KMS-11 (cell line): ENCODE measurements around the gene LCE1A.

ENCODE experiments used
- H2AFZ ChIP-seq: fragments of 200-600 bp; sonication (generic); 2 replicates; pipeline ENCODE4 v1.6.1; 2016; ENCODE audit warnings: antibody characterized with exemption, mixed run types, low read depth
- H3K27ac ChIP-seq: fragments of 200-600 bp; sonication (generic); 2 replicates; pipeline ENCODE4 v1.6.1; 2016; ENCODE audit warnings: mild to moderate bottlenecking, mixed run types
- H3K27me3 ChIP-seq: fragments of 200-600 bp; sonication (generic); 2 replicates; pipeline ENCODE4 v1.6.1; 2017; ENCODE audit warnings: mild to moderate bottlenecking, low read depth, mixed run types, moderate library complexity; ENCODE audit not compliant: insufficient read depth
- H3K36me3 ChIP-seq: fragments of 200-600 bp; sonication (generic); 2 replicates; pipeline ENCODE4 v1.6.1; 2017; ENCODE audit warnings: mild to moderate bottlenecking, mixed run types; ENCODE audit not compliant: insufficient read depth
- H3K4me1 ChIP-seq: fragments of 200-600 bp; sonication (generic); 2 replicates; pipeline ENCODE4 v1.6.1; 2016; ENCODE audit warnings: mild to moderate bottlenecking, low read depth, mixed run types; ENCODE audit not compliant: poor library complexity, severe bottlenecking
- H3K4me2 ChIP-seq: fragments of 200-600 bp; sonication (generic); 2 replicates; pipeline ENCODE4 v1.7.0; 2016; ENCODE audit warnings: mild to moderate bottlenecking, mixed run types
- H3K4me3 ChIP-seq: fragments of 200-600 bp; sonication (generic); IDR thresholded peaks from 2 replicates; pipeline ENCODE4 v1.6.1; 2017; ENCODE audit warnings: low read depth, low read length, mixed read lengths; ENCODE audit not compliant: insufficient read depth
- H3K79me2 ChIP-seq: fragments of 200-600 bp; sonication (generic); 2 replicates; pipeline ENCODE4 v1.6.1; 2016; ENCODE audit warnings: low read depth, mixed run types; ENCODE audit not compliant: insufficient read depth
- H3K9ac ChIP-seq: fragments of 200-600 bp; sonication (generic); 2 replicates; pipeline ENCODE4 v1.6.1; 2016; ENCODE audit warnings: mild to moderate bottlenecking, mixed run types
- H4K20me1 ChIP-seq: fragments of 200-600 bp; sonication (generic); 2 replicates; pipeline ENCODE4 v1.6.1; 2016; ENCODE audit warnings: mild to moderate bottlenecking, mixed run types; ENCODE audit not compliant: insufficient read depth
- TF ChIP-seq, protein P1 (sequence below): fragments of 200-600 bp; sonication (generic); conservative IDR thresholded peaks from 2 replicates; pipeline ENCODE4 v1.6.1; 2017; ENCODE audit warnings: low read depth, mild to moderate bottlenecking, antibody characterized with exemption, low read length, moderate library complexity, mixed read lengths

The LCE1A gene

DNA sequence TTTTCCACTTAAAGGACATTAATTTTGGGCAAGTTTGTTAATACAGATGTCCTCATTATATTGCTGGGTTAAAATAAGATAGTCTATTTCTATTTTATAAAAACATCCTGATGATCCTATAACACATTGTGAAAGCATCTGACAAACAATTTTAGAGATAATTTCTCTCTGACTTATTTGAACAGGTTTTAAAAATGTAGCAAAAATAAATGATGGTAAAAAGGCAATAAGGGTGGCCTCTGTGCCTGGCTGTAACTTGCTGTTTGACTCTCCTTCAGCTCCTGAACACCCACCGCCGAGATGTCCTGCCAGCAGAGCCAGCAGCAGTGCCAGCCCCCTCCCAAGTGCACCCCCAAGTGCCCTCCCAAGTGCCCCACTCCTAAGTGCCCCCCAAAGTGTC is at the start of gene LCE1A:
Gene LCE1A, plus strand, starts transcription at position 301 of the 400 bp plus-strand sequence. Its CDS starts 0 bp downstream, at position 301.
- Histone ChIP-seq H3K9ac (no peak within 1 kb of the TSS), H3K36me3 (no peaks in the 10 kb centered on the region), H3K79me2 (no peaks in the 10 kb centered on the region), H3K4me1 (no peaks in the 10 kb centered on the region), H3K27me3 (no peaks in the 10 kb centered on the region), H3K27ac (no peak within 1 kb of the TSS), H3K4me2 (no peak within 1 kb of the TSS), H3K4me3 (peak within 1 kb of the TSS; percentile 10), H2AFZ (no peak within 1 kb of the TSS), H4K20me1 (no peaks in the 10 kb centered on the region)
- TF ChIP-seq, protein P1, sequence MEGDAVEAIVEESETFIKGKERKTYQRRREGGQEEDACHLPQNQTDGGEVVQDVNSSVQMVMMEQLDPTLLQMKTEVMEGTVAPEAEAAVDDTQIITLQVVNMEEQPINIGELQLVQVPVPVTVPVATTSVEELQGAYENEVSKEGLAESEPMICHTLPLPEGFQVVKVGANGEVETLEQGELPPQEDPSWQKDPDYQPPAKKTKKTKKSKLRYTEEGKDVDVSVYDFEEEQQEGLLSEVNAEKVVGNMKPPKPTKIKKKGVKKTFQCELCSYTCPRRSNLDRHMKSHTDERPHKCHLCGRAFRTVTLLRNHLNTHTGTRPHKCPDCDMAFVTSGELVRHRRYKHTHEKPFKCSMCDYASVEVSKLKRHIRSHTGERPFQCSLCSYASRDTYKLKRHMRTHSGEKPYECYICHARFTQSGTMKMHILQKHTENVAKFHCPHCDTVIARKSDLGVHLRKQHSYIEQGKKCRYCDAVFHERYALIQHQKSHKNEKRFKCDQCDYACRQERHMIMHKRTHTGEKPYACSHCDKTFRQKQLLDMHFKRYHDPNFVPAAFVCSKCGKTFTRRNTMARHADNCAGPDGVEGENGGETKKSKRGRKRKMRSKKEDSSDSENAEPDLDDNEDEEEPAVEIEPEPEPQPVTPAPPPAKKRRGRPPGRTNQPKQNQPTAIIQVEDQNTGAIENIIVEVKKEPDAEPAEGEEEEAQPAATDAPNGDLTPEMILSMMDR = no peak

DNA sequence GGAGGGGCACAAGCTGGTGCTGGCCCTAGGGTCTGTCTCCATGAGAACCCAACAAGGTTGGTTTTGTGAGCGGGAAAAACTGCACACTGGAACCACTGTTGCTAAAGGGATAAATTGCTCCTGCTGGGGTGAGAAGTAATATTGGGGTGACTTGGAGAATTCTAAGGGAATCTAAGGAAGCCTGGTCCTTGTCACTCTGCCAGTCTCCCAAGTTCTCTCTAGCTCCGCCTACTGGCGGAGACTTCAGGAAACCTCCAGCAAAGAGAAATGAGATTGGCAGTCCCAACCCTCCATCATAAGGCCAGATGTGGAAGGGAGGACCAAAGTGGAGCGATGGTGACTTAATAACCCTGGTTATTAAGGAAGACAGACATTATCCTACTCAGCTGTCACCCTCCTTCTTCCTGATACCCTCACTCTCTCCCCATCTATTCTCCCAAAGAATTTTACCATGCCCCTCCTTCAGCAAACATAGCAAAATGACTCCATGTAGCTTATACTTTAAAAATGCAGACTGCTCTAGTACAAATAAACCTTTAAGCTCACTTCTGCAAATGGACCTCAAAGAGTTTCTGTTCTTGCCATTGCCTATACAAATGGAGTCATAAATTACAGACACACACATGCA is 49.6 kb upstream of the LCE1A start:
- TF ChIP-seq, protein P1 = peak; percentile 73
- no peaks in the 10 kb centered on the region for H3K79me2 ChIP-seq

GRCh38 chr1:152783095-152783494 is 44.2 kb upstream of the LCE1A start:
- Histone ChIP-seq H3K27me3 (no peaks in the 10 kb centered on the region), H2AFZ (no peak overlapping the region), H3K4me3 (no peak overlapping the region), H3K4me1 (no peaks in the 10 kb centered on the region), H3K4me2 (no peak overlapping the region), H3K79me2 (no peaks in the 10 kb centered on the region), H3K27ac (no peak overlapping the region), H3K9ac (no peak overlapping the region), H4K20me1 (no peaks in the 10 kb centered on the region), H3K36me3 (no peaks in the 10 kb centered on the region)
- TF ChIP-seq, protein P1 = no peak

More for the DNA sequence above, 49.6 kb upstream of the LCE1A start:
- no peaks in the 10 kb centered on the region for H3K27me3 ChIP-seq
- H3K36me3 ChIP-seq = no peaks in the 10 kb centered on the region
- no peaks in the 10 kb centered on the region for H3K4me1 ChIP-seq
- no peak overlapping the region for H3K4me2 ChIP-seq
- H3K9ac ChIP-seq = no peak overlapping the region
- H2AFZ ChIP-seq = no peak overlapping the region
- no peak overlapping the region for H3K27ac ChIP-seq
- no peak overlapping the region for H3K4me3 ChIP-seq
- H4K20me1 ChIP-seq = no peaks in the 10 kb centered on the region

GRCh38 chr1:152786077-152786476 is 41.2 kb upstream of the LCE1A start, which contains the start of gene LCE1E:
Gene LCE1E (plus strand): TSS chr1:152786257. CDS start chr1:152787300, 1,043 bp downstream.
- TF ChIP-seq, protein P1 = no peak
- Histone ChIP-seq H3K9ac (no peak within 1 kb of the TSS), H2AFZ (no peak within 1 kb of the TSS), H3K36me3 (no peaks in the 10 kb centered on the region), H3K27ac (no peak within 1 kb of the TSS), H3K27me3 (no peaks in the 10 kb centered on the region), H4K20me1 (no peaks in the 10 kb centered on the region), H3K4me3 (no peak within 1 kb of the TSS), H3K4me2 (no peak within 1 kb of the TSS), H3K79me2 (no peaks in the 10 kb centered on the region), H3K4me1 (no peaks in the 10 kb centered on the region)
